Neural crest cell (in vitro differentiated cells): ENCODE measurements around the gene ZDHHC1. TPM values are rescaled to one million over a fixed set of nuclear protein-coding genes. Genes with fewer than 3 reads are reported as not detected.

Experiments
- DNase-seq: peaks from one replicate; pipeline ENCODE4 v3.0.0; 2021; ENCODE audit warnings: low read depth, mixed read lengths, low spot score
- H3K27ac Mint-ChIP-seq: one replicate; pipeline ENCODE4 v1.8.0; 2021; ENCODE audit warnings: mild to moderate bottlenecking, mixed read lengths; ENCODE audit not compliant: unreplicated experiment
- H3K27me3 Mint-ChIP-seq: 2 replicates; pipeline ENCODE4 v1.8.0; 2021; ENCODE audit warnings: low read depth, mild to moderate bottlenecking, mixed read lengths
- H3K36me3 Mint-ChIP-seq: 2 replicates; pipeline ENCODE4 v1.8.0; 2021; ENCODE audit warnings: low read depth, mild to moderate bottlenecking, mixed read lengths
- H3K4me1 Mint-ChIP-seq: 2 replicates; pipeline ENCODE4 v1.8.0; 2021; ENCODE audit warnings: mixed read lengths
- H3K4me3 Mint-ChIP-seq: one replicate; pipeline ENCODE4 v1.8.0; 2021; ENCODE audit warnings: mild to moderate bottlenecking, mixed read lengths
- H3K9me3 Mint-ChIP-seq: 2 replicates; pipeline ENCODE4 v1.8.0; 2021; ENCODE audit warnings: mixed read lengths
- total RNA-seq: library from RNA; stranded (reverse); gene quantifications from 2 replicates; pipeline ENCODE4 v1.2.1, GENCODE V29; 2021
- TF ChIP-seq, protein P1 (sequence below): fragments of 200-600 bp; sonication (generic); conservative IDR thresholded peaks from 2 replicates; pipeline ENCODE4 v1.5.0; 2021; ENCODE audit warnings: antibody characterized with exemption, mild to moderate bottlenecking

The ZDHHC1 gene
- total RNA-seq, 1 donor from 2014 or later = 10.2 TPM

DNA sequence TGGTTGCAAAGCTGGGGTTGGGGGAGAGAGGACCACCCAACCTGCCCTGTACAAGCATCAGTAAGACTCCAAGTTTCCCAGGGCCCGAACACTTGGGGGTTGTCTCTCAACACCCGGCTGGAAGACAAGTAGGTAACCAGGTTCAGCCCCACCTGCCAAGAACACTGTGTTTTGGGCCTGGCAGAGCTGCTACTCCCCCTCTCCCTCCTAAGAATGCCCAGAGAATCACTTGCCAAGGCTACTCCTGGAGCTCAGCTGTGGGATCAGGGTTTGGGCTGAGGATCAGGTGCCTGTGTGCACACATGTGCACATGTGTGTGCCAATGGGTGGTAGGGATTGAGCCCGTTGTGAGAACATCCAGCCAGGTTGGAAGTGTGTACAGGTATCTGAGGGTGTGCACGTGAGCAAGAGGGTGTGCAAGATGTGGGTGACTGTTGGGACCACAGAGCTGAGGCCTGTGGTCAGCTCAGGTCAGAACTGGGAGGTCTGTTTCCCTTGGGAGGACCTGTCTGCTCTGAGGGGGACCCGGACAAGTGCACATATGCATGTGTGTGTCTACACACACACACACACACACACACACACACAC, 16.9 kb upstream of the ZDHHC1 start:
- H3K4me3 Mint-ChIP-seq = no peak overlapping the region
- no peak overlapping the region for H3K27ac Mint-ChIP-seq
- TF ChIP-seq, protein P1, sequence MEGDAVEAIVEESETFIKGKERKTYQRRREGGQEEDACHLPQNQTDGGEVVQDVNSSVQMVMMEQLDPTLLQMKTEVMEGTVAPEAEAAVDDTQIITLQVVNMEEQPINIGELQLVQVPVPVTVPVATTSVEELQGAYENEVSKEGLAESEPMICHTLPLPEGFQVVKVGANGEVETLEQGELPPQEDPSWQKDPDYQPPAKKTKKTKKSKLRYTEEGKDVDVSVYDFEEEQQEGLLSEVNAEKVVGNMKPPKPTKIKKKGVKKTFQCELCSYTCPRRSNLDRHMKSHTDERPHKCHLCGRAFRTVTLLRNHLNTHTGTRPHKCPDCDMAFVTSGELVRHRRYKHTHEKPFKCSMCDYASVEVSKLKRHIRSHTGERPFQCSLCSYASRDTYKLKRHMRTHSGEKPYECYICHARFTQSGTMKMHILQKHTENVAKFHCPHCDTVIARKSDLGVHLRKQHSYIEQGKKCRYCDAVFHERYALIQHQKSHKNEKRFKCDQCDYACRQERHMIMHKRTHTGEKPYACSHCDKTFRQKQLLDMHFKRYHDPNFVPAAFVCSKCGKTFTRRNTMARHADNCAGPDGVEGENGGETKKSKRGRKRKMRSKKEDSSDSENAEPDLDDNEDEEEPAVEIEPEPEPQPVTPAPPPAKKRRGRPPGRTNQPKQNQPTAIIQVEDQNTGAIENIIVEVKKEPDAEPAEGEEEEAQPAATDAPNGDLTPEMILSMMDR = no peak
- no peaks in the 10 kb centered on the region for H3K9me3 Mint-ChIP-seq
- no peak for DNase-seq
- H3K4me1 Mint-ChIP-seq = peaks cover 18% of the 10 kb centered on the region
- H3K27me3 Mint-ChIP-seq = peaks cover 42% of the 10 kb centered on the region
- H3K36me3 Mint-ChIP-seq = no peaks in the 10 kb centered on the region

DNA sequence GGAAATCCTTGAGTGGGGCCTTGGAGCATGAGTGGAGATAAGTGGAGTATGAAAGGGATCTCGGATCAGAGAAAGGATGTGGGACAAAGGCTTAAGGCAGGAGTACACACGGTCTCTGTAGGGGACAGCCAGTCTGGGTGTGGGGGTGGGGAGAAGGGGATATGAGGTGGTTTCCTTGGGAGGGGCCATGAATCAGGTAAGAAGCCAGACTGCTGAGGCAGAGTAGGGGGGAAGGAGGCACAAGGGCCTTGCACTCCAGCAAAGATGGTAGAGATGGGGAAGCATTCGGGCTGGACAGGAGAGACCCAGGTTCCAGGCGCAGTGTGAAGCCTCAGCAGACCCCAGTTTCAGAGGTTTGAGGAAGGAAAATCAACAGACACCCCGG, 16.2 kb upstream of the ZDHHC1 start:
- peak overlapping the region; percentile 78 for H3K4me3 Mint-ChIP-seq
- no peaks in the 10 kb centered on the region for H3K9me3 Mint-ChIP-seq
- TF ChIP-seq, protein P1 = no peak
- H3K4me1 Mint-ChIP-seq = peaks cover 18% of the 10 kb centered on the region
- DNase-seq = no peak
- H3K36me3 Mint-ChIP-seq = no peaks in the 10 kb centered on the region
- H3K27me3 Mint-ChIP-seq = peaks cover 49% of the 10 kb centered on the region
- peak overlapping the region; percentile 67 for H3K27ac Mint-ChIP-seq

DNA sequence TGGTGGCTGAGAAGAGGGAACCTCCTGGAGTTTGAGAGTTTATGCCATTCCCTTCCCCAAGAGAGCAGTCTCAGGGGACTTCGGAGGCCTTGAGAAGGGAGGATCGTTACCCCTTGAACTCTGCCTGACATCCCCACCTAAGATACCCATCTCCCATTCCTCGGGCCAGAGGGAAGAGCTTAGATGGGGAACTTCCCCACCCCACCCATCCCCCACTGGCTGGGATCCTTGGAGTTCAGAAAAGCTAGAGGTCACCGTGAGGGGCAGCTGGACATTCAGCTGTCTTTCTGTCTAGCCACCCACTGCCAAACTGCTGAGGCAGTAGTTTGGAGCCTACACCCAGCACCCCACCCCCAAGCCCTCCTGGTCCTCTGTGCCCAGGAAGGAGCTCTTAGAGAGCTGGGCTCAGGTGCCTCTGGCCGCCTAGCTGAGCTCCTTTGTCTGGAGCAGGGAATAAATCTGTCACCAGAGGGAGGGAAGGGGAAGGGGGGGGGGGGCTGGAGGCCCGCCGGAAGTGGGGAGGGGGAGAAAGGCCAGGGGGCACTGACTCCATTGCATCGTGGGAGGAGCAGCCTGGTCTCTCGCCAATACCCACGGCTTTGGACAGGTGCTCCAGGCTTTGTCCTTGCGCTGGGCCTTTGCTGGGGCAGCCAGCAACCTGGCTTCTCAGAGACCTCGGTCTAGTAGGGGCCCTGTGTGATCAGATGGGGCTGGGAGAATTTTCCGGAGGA, 15.7 kb upstream of the ZDHHC1 start:
- peak overlapping the region; percentile 67 for H3K27ac Mint-ChIP-seq
- peaks cover 53% of the 10 kb centered on the region for H3K27me3 Mint-ChIP-seq
- TF ChIP-seq, protein P1 = no peak
- H3K9me3 Mint-ChIP-seq = no peaks in the 10 kb centered on the region
- no peaks in the 10 kb centered on the region for H3K36me3 Mint-ChIP-seq
- H3K4me1 Mint-ChIP-seq = peaks cover 18% of the 10 kb centered on the region
- H3K4me3 Mint-ChIP-seq = peak overlapping the region; percentile 78
- DNase-seq = no peak

DNA sequence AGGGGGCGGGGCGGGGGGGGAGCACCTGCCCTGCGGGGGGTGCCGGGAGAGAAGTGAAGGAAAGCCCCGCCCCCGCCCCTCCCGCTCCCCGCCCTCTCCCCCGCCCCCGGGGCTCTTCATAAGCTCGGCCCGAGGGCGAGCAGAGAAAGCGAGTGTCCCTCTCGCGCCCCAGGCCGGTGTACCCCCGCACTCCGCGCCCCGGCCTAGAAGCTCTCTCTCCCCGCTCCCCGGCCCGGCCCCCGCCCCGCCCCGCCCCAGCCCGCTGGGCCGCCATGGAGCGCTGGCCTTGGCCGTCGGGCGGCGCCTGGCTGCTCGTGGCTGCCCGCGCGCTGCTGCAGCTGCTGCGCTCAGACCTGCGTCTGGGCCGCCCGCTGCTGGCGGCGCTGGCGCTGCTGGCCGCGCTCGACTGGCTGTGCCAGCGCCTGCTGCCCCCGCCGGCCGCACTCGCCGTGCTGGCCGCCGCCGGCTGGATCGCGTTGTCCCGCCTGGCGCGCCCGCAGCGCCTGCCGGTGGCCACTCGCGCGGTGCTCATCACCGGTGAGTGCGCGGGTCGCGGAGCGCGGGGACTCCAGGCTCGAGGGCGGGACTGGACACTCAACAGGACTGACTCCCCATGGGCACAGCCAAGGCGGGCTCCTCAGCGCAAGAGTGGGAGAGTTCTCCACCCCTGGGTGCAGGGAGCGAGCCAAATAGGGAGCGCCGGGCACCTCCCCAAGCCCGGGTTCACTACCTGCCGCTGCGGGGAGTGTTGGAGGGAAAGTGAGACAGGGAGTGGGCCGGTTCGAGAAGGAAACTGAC, 14.9 kb upstream of the ZDHHC1 start, which contains the start of gene HSD11B2:
HSD11B2 (plus strand) TSS at position 145 of the 798 bp plus-strand sequence; CDS start at position 273, 128 bp downstream.
- Mint-ChIP-seq H3K4me3 (peak within 1 kb of the TSS; percentile 80), H3K27ac (no peak within 1 kb of the TSS), H3K36me3 (no peaks in the 10 kb centered on the region), H3K27me3 (peaks cover 58% of the 10 kb centered on the region), H3K9me3 (no peaks in the 10 kb centered on the region), H3K4me1 (peaks cover 18% of the 10 kb centered on the region)
- TF ChIP-seq, protein P1 = no peak
- peak; percentile 41 for DNase-seq

DNA sequence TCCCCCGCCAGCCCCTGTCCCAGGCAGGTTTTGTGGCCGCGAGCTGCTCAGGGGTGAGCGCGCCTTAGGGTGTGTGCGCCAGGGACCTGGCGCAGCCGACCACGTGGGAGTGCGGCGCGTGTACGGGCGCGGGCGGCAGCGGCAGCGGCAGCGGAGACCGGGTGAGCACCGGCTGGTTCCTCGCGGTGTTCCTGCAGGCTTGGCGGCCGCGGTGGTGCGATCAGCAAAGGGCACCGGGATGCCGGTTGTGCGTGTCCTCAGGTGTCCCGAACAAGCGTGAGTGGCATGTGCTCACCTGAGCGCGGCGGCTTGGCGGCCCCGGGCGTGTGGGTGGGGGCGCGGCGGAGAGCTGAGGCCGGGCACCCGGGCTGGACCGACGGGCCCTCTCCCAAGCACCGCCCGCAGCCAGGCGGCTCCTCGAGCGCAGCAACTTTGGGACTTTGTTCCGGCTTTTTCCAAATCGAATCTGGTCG, 14.3 kb upstream of the ZDHHC1 start:
- Mint-ChIP-seq H3K4me1 (peaks cover 18% of the 10 kb centered on the region), H3K27me3 (peaks cover 62% of the 10 kb centered on the region), H3K27ac (no peak overlapping the region), H3K36me3 (no peaks in the 10 kb centered on the region), H3K9me3 (no peaks in the 10 kb centered on the region), H3K4me3 (peak overlapping the region; percentile 80)
- TF ChIP-seq, protein P1 = no peak
- DNase-seq = no peak
